Ovary (tissue), 9 donors: Measurements from ENCODE around the gene SMIM10L1. TPM values are rescaled to one million over a fixed set of nuclear protein-coding genes. Genes with fewer than 3 reads are reported as not detected.

ENCODE experiments used
- DNase-seq, 5 donors: peaks; one replicate each; pipeline ENCODE4 v3.0.0-alpha.2; 2019 to 2020
- H3K27ac ChIP-seq, 2 donors: fragments of 200-600 bp; one replicate each; pipeline versions ENCODE4 v1.5.1 to v1.8.0; 2019 to 2022
- H3K27me3 ChIP-seq: fragments of 200-600 bp; one replicate; pipeline ENCODE4 v1.8.0; 2022
- H3K36me3 ChIP-seq: fragments of 200-600 bp; sonication (generic); one replicate; pipeline ENCODE4 v1.5.1; 2019
- H3K4me1 ChIP-seq: one replicate; pipeline ENCODE4 v1.8.1; 2013; ENCODE audit warnings: mild to moderate bottlenecking, moderate library complexity; ENCODE audit not compliant: insufficient read depth
- H3K4me3 ChIP-seq: fragments of 200-600 bp; sonication (generic); one replicate; pipeline ENCODE4 v1.5.1; 2017
- H3K9me3 ChIP-seq, 2 donors: fragments of 200-600 bp in 1 of 2; sonication (generic) in 1 of 2; one replicate each; pipeline versions ENCODE4 v1.5.1 to v1.8.1; 2013 to 2019; ENCODE audit warnings: mild to moderate bottlenecking in 1 of 2, moderate library complexity in 1 of 2
- EP300 ChIP-seq: sonication (generic); formaldehyde crosslinking; IDR thresholded peaks from one replicate; pipeline ENCODE4 v1.6.1; 2017; ENCODE audit warnings: antibody characterized with exemption
- POLR2A ChIP-seq: fragments of 450-650 bp; IDR thresholded peaks from one replicate; pipeline ENCODE4 v1.6.1; 2017; ENCODE audit warnings: antibody characterized with exemption, mild to moderate bottlenecking, moderate library complexity
- WGBS, 3 donors: extraction: QIAGEN DNeasy Blood & Tissue Kit in 1 of 3; methylation state at CpG; one replicate each; pipeline versions ENCODE4 v1.1.5 to v1.1.7; 2013 to 2017; 5-methylcytosine and 5-hydroxymethylcytosine counted together
- intact Hi-C, 4 donors: fragments of 100-400 bp; cut with DNase I; formaldehyde crosslinking; loops; one replicate each; pipeline versions ENCODE4 v1.11.0 to v1.15.1; 2022 to 2023
- polyA plus RNA-seq, 2 donors: library from polyadenylated mRNA; stranded (reverse); fragments of 200-250 nt in 1 of 2; fragments of 350-450 nt in 1 of 2; fragmentation: Illumina TruSeq in 1 of 2; extraction: RNeasy Lipid Tissue Mini Kit (QIAGEN cat#74804) in 1 of 2; gene quantifications; one replicate each; pipeline ENCODE4 v1.2.3, GENCODE V29; 2013 to 2014
- total RNA-seq, 7 donors: library from RNA; depleted of rRNA in 2 of 7; stranded (reverse); fragments of >200 nt in 2 of 7; fragmentation: NEBNext Ultra II Directional in 3 of 7; extraction: Animal tissue kit (Norgen Biotek cat#: 25700) in 3 of 7; gene quantifications; one replicate each; pipeline versions ENCODE4 v1.1.0 to v1.2.4, GENCODE V29; 2016 to 2023
- TF ChIP-seq, protein P1 (sequence below), 3 donors: fragments of 450-650 bp in 2 of 3; fragments of 200-600 bp in 1 of 3; IDR thresholded peaks; one replicate each; pipeline versions ENCODE4 v1.5.1 to v1.8.0; 2016 to 2022; ENCODE audit warnings: antibody characterized with exemption in 3 of 3, mild to moderate bottlenecking in 1 of 3
- donor health status: DM: no; HTN: no; CAD: no; lungs with moderate emphysema.
- donor health status: DM: no; HTN: no; CAD: no.
- donor health status: Bipolar disorder and iron deficiency.
- donor health status: DM: yes; HTN: yes; CAD: no.
- donor health status: DM: no; HTN: no; CAD: no.
- donor health status: DM: yes; HTN: yes; CAD: no.

The SMIM10L1 gene
- total and polyA plus RNA-seq, 9 donors: 3.3 to 9.8 (median 5.9) TPM

DNA sequence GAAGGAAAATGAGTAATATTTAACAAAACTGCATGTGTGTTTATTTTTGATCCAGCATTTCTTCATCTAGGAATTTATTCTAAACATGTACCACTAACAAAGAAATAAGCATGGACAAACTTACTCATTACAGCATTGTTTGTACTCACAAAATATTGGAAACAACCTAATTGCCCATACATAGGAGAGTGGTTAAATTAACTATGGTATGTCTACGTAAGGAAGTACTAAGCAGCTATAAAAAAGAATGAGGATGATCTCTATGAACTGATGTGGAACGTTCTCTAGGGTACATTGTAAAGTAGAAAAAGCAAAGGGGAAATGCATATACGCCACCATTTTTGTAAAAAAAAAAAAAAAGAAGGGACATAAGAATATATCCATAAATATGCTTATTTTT, 33.2 kb downstream of the SMIM10L1 start:
- no peaks in the 10 kb centered on the region for H3K27me3 ChIP-seq
- DNase-seq: no peak
- intact Hi-C loops: loop anchor here in 1 of 4 donors (5.0 kb wide), 1 partner anchor 432 kb away; no protein-coding TSS in a partner anchor
- no peaks in the 10 kb centered on the region for H3K36me3 ChIP-seq
- WGBS, 3 donors: 85 to 94% (median 88%) methylated on average over 3 of the region's 3 CpGs
- H3K4me1 ChIP-seq: no peaks in the 10 kb centered on the region
- TF ChIP-seq, protein P1, sequence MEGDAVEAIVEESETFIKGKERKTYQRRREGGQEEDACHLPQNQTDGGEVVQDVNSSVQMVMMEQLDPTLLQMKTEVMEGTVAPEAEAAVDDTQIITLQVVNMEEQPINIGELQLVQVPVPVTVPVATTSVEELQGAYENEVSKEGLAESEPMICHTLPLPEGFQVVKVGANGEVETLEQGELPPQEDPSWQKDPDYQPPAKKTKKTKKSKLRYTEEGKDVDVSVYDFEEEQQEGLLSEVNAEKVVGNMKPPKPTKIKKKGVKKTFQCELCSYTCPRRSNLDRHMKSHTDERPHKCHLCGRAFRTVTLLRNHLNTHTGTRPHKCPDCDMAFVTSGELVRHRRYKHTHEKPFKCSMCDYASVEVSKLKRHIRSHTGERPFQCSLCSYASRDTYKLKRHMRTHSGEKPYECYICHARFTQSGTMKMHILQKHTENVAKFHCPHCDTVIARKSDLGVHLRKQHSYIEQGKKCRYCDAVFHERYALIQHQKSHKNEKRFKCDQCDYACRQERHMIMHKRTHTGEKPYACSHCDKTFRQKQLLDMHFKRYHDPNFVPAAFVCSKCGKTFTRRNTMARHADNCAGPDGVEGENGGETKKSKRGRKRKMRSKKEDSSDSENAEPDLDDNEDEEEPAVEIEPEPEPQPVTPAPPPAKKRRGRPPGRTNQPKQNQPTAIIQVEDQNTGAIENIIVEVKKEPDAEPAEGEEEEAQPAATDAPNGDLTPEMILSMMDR (IDR thresholded peaks at IDR 0.05): no peak
- TF ChIP-seq EP300 (no peak), POLR2A (no peak)
- H3K9me3 ChIP-seq: no peaks in the 10 kb centered on the region
- H3K4me3 ChIP-seq: no peak overlapping the region
- H3K27ac ChIP-seq: no peak overlapping the region

DNA sequence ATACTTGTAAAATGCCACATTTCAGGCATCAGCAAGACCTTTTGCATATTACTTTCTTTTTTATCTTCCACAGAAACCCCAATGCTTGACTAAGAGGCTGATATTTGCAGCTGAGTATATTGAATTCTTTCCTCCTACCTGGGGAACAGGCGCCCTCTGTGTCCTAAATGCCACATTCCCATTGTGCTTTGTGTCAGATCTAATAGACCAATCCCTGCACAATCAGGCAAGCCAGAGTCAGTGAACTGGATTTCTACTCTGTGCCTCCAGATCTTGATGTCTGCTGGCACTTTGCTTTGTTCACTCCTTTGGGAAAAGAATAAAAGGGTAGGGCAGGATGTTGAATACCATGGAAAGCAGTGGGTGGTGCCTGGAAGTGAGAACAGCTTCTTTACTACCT, 38.1 kb downstream of the SMIM10L1 start:
- TF ChIP-seq EP300 (no peak), POLR2A (no peak)
- TF ChIP-seq, protein P1 (IDR thresholded peaks at IDR 0.05): no peak
- Histone ChIP-seq H3K27me3 (no peaks in the 10 kb centered on the region), H3K9me3 (no peaks in the 10 kb centered on the region), H3K27ac (no peak overlapping the region), H3K4me1 (no peaks in the 10 kb centered on the region), H3K4me3 (no peak overlapping the region), H3K36me3 (no peaks in the 10 kb centered on the region)
- intact Hi-C loops: no loop called here
- DNase-seq: no peak
- WGBS, 3 donors: 49 to 65% (median 56%) methylated on average over 1 of the region's 1 CpG

Other genes starting within 250 kb of the SMIM10L1 start
- under 1 TPM in 2 of 7 donors, not detected in 5; 0.43 to 0.95 TPM for gene PRH2, start 242.0 kb upstream of the SMIM10L1 start, total RNA-seq
- under 1 TPM in 1 of 2 donors, not detected in 1; 0.28 TPM for gene PRH2, start 242.0 kb upstream of the SMIM10L1 start, polyA plus RNA-seq
- gene TAS2R14, start 231.9 kb upstream of the SMIM10L1 start, total RNA-seq: 1 to 10 TPM; 2.4 to 6.9 (median 3.7) TPM
- 1 to 10 TPM; 1.4 to 1.5 TPM for gene TAS2R14, start 231.9 kb upstream of the SMIM10L1 start, polyA plus RNA-seq
- 1 to 10 TPM; 1.1 to 3.5 (median 1.4) TPM for gene TAS2R50, start 184.3 kb upstream of the SMIM10L1 start, total RNA-seq
- under 1 TPM; 0.07 to 0.20 TPM for gene TAS2R50, start 184.3 kb upstream of the SMIM10L1 start, polyA plus RNA-seq
- gene TAS2R20, start 172.9 kb upstream of the SMIM10L1 start, total RNA-seq: 1 to 10 TPM; 1.1 to 5.0 (median 2.5) TPM
- under 1 TPM; 0.39 to 0.70 TPM for gene TAS2R20, start 172.9 kb upstream of the SMIM10L1 start, polyA plus RNA-seq
- gene TAS2R19, start 148.6 kb upstream of the SMIM10L1 start, total RNA-seq: 1 to 10 TPM; 2.8 to 8.2 (median 3.4) TPM
- under 1 TPM; 0.45 TPM for gene TAS2R19, start 148.6 kb upstream of the SMIM10L1 start, polyA plus RNA-seq
- gene TAS2R31, start 139.8 kb upstream of the SMIM10L1 start, total RNA-seq: 1 to 10 TPM; 2.4 to 8.6 (median 4.5) TPM
- gene TAS2R31, start 139.8 kb upstream of the SMIM10L1 start, polyA plus RNA-seq: under 1 TPM; 0.18 to 0.61 TPM
- 1 to 10 TPM in 5 of 7 donors, under 1 TPM in 2; 0.54 to 4.0 (median 1.7) TPM for gene TAS2R46, start 108.9 kb upstream of the SMIM10L1 start, total RNA-seq
- not detected for gene TAS2R46, start 108.9 kb upstream of the SMIM10L1 start, polyA plus RNA-seq
- 1 to 10 TPM in 3 of 7 donors, under 1 TPM in 3, not detected in 1; 0.45 to 6.9 (median 1.2) TPM for gene TAS2R43, start 78.9 kb upstream of the SMIM10L1 start, total RNA-seq
- under 1 TPM; 0.10 to 0.50 TPM for gene TAS2R43, start 78.9 kb upstream of the SMIM10L1 start, polyA plus RNA-seq
- gene TAS2R30, start 36.5 kb upstream of the SMIM10L1 start, total RNA-seq: 1 to 10 TPM; 2.3 to 9.9 (median 4.5) TPM
- gene TAS2R30, start 36.5 kb upstream of the SMIM10L1 start, polyA plus RNA-seq: under 1 TPM; 0.10 to 0.67 TPM
- not detected for gene TAS2R42, start 15.7 kb downstream of the SMIM10L1 start, total RNA-seq
- gene TAS2R42, start 15.7 kb downstream of the SMIM10L1 start, polyA plus RNA-seq: not detected
- not detected for gene PRB3, start 98.5 kb downstream of the SMIM10L1 start, total RNA-seq
- gene PRB3, start 98.5 kb downstream of the SMIM10L1 start, polyA plus RNA-seq: not detected
- not detected for gene PRB4, start 139.2 kb downstream of the SMIM10L1 start, total RNA-seq
- gene PRB4, start 139.2 kb downstream of the SMIM10L1 start, polyA plus RNA-seq: not detected
- gene PRB2, start 224.4 kb downstream of the SMIM10L1 start, total RNA-seq: not detected
- gene PRB2, start 224.4 kb downstream of the SMIM10L1 start, polyA plus RNA-seq: not detected